Spinal cord (tissue), 10 donors: ENCODE results near the gene ZNF674. TPM values are rescaled to one million over a fixed set of nuclear protein-coding genes. Genes with fewer than 3 reads are reported as not detected.

Experiments used
- DNase-seq, 6 donors: peaks; one replicate each; pipeline versions ENCODE4 v3.0.0 to v3.0.0-alpha.2; 2013 to 2015; ENCODE audit warnings: low spot score in 6 of 6, low read depth in 4 of 6
- H3K27ac ChIP-seq: one replicate; pipeline ENCODE4 v1.5.1; 2013; ENCODE audit warnings: low read depth, low read length, control low read depth
- H3K27me3 ChIP-seq: one replicate; pipeline ENCODE4 v1.6.1; 2013; ENCODE audit warnings: low read length; ENCODE audit not compliant: control insufficient read depth, insufficient read depth
- H3K36me3 ChIP-seq: one replicate; pipeline ENCODE4 v1.6.1; 2013; ENCODE audit warnings: low read length; ENCODE audit not compliant: control insufficient read depth, insufficient read depth
- H3K4me1 ChIP-seq: one replicate; pipeline ENCODE4 v1.6.1; 2013; ENCODE audit warnings: low read length; ENCODE audit not compliant: control insufficient read depth, insufficient read depth
- H3K4me3 ChIP-seq: one replicate; pipeline ENCODE4 v1.5.1; 2013; ENCODE audit warnings: low read depth, low read length, control low read depth
- H3K9me3 ChIP-seq: one replicate; pipeline ENCODE4 v1.6.1; 2013; ENCODE audit warnings: low read length; ENCODE audit not compliant: control insufficient read depth, insufficient read depth
- WGBS: methylation state at CpG from one replicate; pipeline ENCODE4 v1.1.5; 2013; ENCODE audit warnings: missing lambda C conversion rate; ENCODE audit not compliant: insufficient coverage; 5-methylcytosine and 5-hydroxymethylcytosine counted together
- polyA plus RNA-seq, 2 donors: library from polyadenylated mRNA; unstranded; fragments of 120-200 nt; gene quantifications; one replicate each; pipeline ENCODE4 v1.2.1, GENCODE V29; 2013; ENCODE audit not compliant: insufficient read length in 2 of 2
- small RNA-seq: library from RNA; depleted of rRNA; stranded (forward); fragments of <200 nt; gene quantifications from one replicate; pipeline ENCODE3, GENCODE V24; 2014; ENCODE audit warnings: low replicate concordance
- total RNA-seq, 2 donors: library from RNA; depleted of rRNA in 1 of 2; stranded (reverse); fragments of 120-200 nt in 1 of 2; fragments of >200 nt in 1 of 2; gene quantifications; one replicate each; pipeline versions ENCODE4 v1.2.3 to v1.2.4, GENCODE V29; 2013 to 2014
- donor health status: healthy.

ZNF674 gene
- total and polyA plus RNA-seq, 4 donors: 7.0 to 7.8 (median 7.2) TPM

DNA sequence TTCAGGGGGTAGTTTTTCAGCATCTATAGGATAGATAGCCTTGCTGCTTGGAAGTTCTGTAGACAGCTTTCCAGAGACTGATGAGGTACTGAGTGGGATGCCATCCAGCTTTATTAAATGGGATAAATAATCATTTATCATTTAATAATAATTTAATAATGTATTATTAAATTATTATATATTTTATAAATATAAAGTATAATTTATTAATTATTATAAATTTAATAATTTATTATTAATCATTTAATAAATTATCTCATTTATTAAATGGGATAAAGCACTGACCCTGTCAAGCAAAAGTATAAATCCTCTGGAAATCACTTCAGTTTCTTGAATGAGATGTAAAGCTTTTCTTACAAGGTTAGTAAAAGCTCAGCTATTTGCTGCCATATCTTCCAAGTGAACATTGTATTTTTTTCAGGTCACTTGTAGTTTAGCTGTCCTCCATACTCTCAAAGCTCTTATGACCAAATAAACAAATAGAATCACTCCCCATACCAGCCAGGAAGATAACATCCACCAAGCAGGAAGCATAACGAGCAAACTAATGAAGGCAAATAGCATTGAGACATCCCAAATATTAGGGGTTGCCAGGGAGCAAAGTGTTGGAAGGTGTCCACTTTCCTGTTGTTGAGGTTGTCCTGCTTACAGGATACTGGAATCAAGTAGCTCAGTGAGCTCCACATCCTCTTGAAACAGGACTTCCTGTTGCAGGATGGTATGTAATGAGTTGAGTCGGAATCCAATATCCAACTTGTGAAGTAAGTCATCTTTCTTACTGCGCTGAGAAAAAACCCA is 88.9 kb downstream of the ZNF674 start:
- no peak for DNase-seq
- Histone ChIP-seq H3K9me3 (no peaks in the 10 kb centered on the region), H3K27ac (no peak overlapping the region), H3K4me1 (no peaks in the 10 kb centered on the region), H3K4me3 (no peak overlapping the region), H3K36me3 (peaks cover 2% of the 10 kb centered on the region), H3K27me3 (no peaks in the 10 kb centered on the region)
- 90% methylated on average over 2 of the region's 3 CpGs for WGBS

Small RNA genes within 50 kb of the gene (small RNA-seq; reads per million reads assigned to genes)
- gene RF00017 (not detected), gene RNU6-50P (not detected)

Other genes starting within 250 kb of the ZNF674 start
- gene CHST7, start 28.3 kb upstream of the ZNF674 start, total RNA-seq: 1 to 10 TPM; 6.6 to 7.8 TPM
- 10 to 100 TPM; 11.0 to 11.1 TPM for gene CHST7, start 28.3 kb upstream of the ZNF674 start, polyA plus RNA-seq
- gene SLC9A7, start 213.7 kb upstream of the ZNF674 start, total RNA-seq: 10 to 100 TPM; 15.4 to 57.8 TPM
- gene SLC9A7, start 213.7 kb upstream of the ZNF674 start, polyA plus RNA-seq: 10 to 100 TPM; 24.4 to 26.2 TPM